ENCODE measurements around the gene FBN2.

The FBN2 gene

DNA sequence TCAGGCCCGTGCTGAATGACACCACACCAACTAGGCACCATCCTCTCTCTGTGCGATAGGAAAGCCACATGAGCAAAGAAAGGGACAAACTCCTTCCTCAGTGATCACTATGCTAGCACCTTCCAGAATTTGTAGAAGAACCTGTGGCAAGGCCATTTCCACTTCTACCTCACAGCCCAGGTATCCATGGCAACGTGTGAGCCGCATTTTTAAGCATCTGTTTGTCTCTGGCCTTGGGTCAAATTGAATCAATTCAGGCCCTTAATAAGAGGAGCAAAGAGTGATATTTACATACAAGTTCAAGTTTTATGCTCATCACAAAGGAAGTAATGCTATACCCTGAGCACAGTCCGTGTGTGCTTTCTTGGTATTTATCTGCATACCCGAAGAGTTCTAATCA lies 275.1 kb downstream of the FBN2 start:
- no peaks in the 10 kb centered on the region for H3K4me1 ChIP-seq (ENCODE audit: control insufficient read depth, insufficient read depth, low read length)
- H3K9me3 ChIP-seq (replicated peaks; ENCODE audit: low read length), result no peaks in the 10 kb centered on the region
- H3K36me3 ChIP-seq (ENCODE audit: insufficient read depth, low read length), result peaks cover 50% of the 10 kb centered on the region
- no peak overlapping the region for H3K4me2 ChIP-seq (ENCODE audit: low read length)
- no peak overlapping the region for H3K9ac ChIP-seq (ENCODE audit: low read depth, low read length)
- no peak overlapping the region for H3K4me3 ChIP-seq (ENCODE audit: low read length)
- H3K27me3 ChIP-seq (ENCODE audit: control insufficient read depth, insufficient read depth, low read length), result no peaks in the 10 kb centered on the region

DNA sequence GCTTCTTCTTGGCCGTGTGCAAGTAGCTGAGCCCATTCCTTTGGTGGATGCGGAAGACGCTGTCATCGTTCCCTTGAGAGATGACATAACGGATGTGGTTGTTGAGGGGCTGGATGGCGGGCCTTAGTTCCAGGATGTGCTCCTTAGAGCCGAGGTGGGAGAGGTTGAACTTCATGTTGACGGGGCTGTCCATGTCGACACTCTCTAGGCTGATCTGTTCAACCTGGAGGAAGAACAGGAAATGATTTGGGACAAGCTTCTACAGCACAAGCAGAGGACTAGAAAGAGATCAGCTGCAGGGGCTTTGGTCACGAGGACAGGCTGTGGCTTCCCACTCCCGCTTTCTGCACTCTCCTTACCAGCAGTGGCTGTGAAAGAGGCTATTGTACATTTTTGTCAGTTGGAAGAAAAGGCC lies 278.4 kb downstream of the FBN2 start:
- Histone ChIP-seq H3K4me3 (ENCODE audit: low read length) (no peak overlapping the region), H3K4me2 (ENCODE audit: low read length) (no peak overlapping the region), H3K36me3 (ENCODE audit: insufficient read depth, low read length) (peaks cover 51% of the 10 kb centered on the region), H3K9ac (ENCODE audit: low read depth, low read length) (no peak overlapping the region), H3K4me1 (ENCODE audit: control insufficient read depth, insufficient read depth, low read length) (no peaks in the 10 kb centered on the region), H3K27me3 (ENCODE audit: control insufficient read depth, insufficient read depth, low read length) (no peaks in the 10 kb centered on the region), H3K9me3 (replicated peaks; ENCODE audit: low read length) (no peaks in the 10 kb centered on the region)

DNA sequence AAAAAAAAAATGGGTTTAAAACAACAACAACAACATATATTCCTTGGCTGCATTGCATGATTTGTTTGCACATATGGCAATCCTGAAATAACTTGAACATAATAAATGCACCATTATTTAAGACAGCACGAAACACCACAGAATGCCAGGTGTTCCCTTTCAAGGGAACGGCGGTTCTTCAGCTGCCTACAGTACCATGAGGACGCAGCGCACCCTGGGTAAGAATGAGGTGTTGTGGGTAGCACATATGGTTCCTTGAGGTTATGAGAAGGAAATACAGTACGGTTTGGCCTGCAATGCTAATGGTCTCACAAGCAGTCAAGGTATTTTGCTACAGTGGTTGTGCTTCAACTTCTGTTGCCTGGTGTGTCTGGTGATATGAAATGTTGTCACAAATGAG lies 279.7 kb downstream of the FBN2 start:
- Histone ChIP-seq H3K36me3 (ENCODE audit: insufficient read depth, low read length) (peaks cover 49% of the 10 kb centered on the region), H3K9me3 (replicated peaks; ENCODE audit: low read length) (no peaks in the 10 kb centered on the region), H3K27me3 (ENCODE audit: control insufficient read depth, insufficient read depth, low read length) (no peaks in the 10 kb centered on the region), H3K4me1 (ENCODE audit: control insufficient read depth, insufficient read depth, low read length) (no peaks in the 10 kb centered on the region), H3K4me2 (ENCODE audit: low read length) (no peak overlapping the region), H3K4me3 (ENCODE audit: low read length) (no peak overlapping the region), H3K9ac (ENCODE audit: low read depth, low read length) (no peak overlapping the region)

DNA sequence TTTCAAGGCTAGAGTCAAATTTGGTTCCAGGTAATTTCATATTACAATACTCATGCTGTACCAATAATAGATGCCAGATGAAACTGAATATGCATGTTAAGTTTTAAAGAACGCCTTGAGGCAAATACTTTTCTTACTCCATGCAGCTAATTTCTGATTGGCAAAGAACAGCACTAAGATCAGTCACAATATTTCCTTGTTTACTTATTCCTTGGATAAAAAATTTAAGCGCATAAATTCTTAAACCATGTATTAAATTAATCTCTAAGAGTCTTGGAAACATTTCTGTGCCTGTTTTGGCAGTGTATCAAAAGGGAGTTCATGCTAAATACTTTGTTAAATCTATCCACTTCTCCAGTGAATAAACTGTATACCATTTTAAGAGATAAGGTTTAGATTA lies 281.0 kb downstream of the FBN2 start:
- Histone ChIP-seq H3K4me1 (ENCODE audit: control insufficient read depth, insufficient read depth, low read length) (peaks cover 11% of the 10 kb centered on the region), H3K27me3 (ENCODE audit: control insufficient read depth, insufficient read depth, low read length) (no peaks in the 10 kb centered on the region), H3K4me2 (ENCODE audit: low read length) (no peak overlapping the region), H3K4me3 (ENCODE audit: low read length) (no peak overlapping the region), H3K36me3 (ENCODE audit: insufficient read depth, low read length) (peaks cover 36% of the 10 kb centered on the region), H3K9me3 (replicated peaks; ENCODE audit: low read length) (no peaks in the 10 kb centered on the region), H3K9ac (ENCODE audit: low read depth, low read length) (no peak overlapping the region)

DNA sequence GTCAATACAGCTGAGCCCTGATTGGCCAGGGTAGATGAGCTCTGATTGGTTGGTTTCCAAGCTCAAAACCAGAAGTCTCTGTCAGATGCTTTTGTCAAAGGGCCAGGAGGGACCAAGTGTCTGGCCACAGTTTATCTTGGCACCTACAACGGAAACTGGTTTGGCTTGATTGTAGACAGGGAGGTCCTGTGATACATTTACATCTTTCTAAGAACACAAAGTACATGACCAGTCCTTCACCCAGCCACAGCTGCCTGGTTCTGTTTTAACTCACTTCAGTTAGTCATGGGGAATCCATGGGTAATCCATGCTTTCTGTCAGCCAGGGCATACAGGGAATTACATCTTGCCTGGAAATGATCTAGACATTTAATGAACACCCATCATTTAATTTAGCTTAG lies 283.3 kb downstream of the FBN2 start:
- Histone ChIP-seq H3K27me3 (ENCODE audit: control insufficient read depth, insufficient read depth, low read length) (no peaks in the 10 kb centered on the region), H3K4me1 (ENCODE audit: control insufficient read depth, insufficient read depth, low read length) (peaks cover 12% of the 10 kb centered on the region), H3K4me2 (ENCODE audit: low read length) (no peak overlapping the region), H3K36me3 (ENCODE audit: insufficient read depth, low read length) (peaks cover 24% of the 10 kb centered on the region), H3K9me3 (replicated peaks; ENCODE audit: low read length) (no peaks in the 10 kb centered on the region), H3K9ac (ENCODE audit: low read depth, low read length) (no peak overlapping the region), H3K4me3 (ENCODE audit: low read length) (no peak overlapping the region)

DNA sequence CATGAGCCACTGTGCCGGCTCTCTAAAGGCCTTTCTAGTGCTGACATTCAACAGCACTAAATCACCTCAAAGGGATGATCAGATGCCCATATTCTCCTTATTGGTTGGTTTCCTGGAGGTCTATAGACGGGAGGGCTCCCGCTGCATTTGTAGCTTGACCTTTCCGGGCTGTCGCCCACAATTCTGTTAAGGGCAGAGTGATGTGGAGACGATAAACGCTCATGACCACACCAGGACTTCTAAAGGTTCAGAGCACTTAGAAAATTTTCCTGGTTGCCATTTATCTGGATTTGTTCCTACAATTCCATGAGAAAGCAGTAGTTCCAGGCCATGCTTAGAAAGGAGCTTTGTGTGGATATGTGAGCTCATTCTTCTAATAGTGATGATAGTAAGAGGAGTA lies 284.2 kb downstream of the FBN2 start:
- Histone ChIP-seq H3K4me1 (ENCODE audit: control insufficient read depth, insufficient read depth, low read length) (peaks cover 12% of the 10 kb centered on the region), H3K4me2 (ENCODE audit: low read length) (no peak overlapping the region), H3K4me3 (ENCODE audit: low read length) (no peak overlapping the region), H3K27me3 (ENCODE audit: control insufficient read depth, insufficient read depth, low read length) (no peaks in the 10 kb centered on the region), H3K9me3 (replicated peaks; ENCODE audit: low read length) (no peaks in the 10 kb centered on the region), H3K9ac (ENCODE audit: low read depth, low read length) (no peak overlapping the region), H3K36me3 (ENCODE audit: insufficient read depth, low read length) (peaks cover 15% of the 10 kb centered on the region)

DNA sequence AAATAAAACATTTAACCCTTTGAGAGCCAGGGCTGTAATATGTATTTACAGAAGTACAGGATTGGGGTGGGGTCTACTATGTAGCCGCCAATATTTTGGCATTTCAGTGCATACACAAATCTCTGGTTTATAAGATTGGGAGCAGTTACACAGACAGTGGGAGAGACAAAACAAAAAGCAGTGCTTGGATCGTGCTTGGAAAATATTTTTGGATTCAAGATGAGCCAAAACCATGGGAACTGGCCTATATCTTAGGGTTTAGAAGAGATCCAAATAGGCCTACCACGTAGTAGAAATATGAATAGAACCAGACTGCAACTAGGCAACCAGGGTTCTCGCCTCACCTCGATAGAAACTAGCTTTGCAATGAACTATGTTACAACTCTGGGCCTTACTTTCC lies 284.9 kb downstream of the FBN2 start:
- no peaks in the 10 kb centered on the region for H3K27me3 ChIP-seq (ENCODE audit: control insufficient read depth, insufficient read depth, low read length)
- H3K4me1 ChIP-seq (ENCODE audit: control insufficient read depth, insufficient read depth, low read length), result peaks cover 12% of the 10 kb centered on the region
- no peak overlapping the region for H3K4me3 ChIP-seq (ENCODE audit: low read length)
- H3K9ac ChIP-seq (ENCODE audit: low read depth, low read length), result no peak overlapping the region
- no peak overlapping the region for H3K4me2 ChIP-seq (ENCODE audit: low read length)
- no peaks in the 10 kb centered on the region for H3K9me3 ChIP-seq (replicated peaks; ENCODE audit: low read length)
- H3K36me3 ChIP-seq (ENCODE audit: insufficient read depth, low read length), result peaks cover 7% of the 10 kb centered on the region

DNA sequence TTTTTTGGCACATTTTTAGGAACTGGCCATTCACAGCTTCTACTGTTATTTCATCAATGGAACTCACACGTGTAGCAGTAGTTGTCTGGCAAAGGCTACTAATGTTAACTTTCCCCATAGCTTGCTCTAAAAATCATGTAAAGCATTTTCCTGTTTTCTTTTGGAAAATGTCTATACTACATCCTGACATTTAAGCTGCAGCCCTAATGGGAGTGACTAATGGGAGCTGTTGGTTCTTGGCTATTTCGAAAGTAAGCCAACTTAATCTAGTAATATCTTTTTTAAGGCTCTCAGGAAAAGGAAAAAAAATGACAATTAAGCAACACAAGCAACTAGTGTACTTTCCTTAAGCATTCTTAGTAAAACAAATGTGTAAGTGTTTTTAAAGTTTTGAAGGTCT lies 285.3 kb downstream of the FBN2 start:
- no peak overlapping the region for H3K4me3 ChIP-seq (ENCODE audit: low read length)
- H3K9me3 ChIP-seq (replicated peaks; ENCODE audit: low read length), result no peaks in the 10 kb centered on the region
- H3K9ac ChIP-seq (ENCODE audit: low read depth, low read length), result no peak overlapping the region
- peaks cover 6% of the 10 kb centered on the region for H3K36me3 ChIP-seq (ENCODE audit: insufficient read depth, low read length)
- no peak overlapping the region for H3K4me2 ChIP-seq (ENCODE audit: low read length)
- H3K4me1 ChIP-seq (ENCODE audit: control insufficient read depth, insufficient read depth, low read length), result peaks cover 12% of the 10 kb centered on the region
- H3K27me3 ChIP-seq (ENCODE audit: control insufficient read depth, insufficient read depth, low read length), result no peaks in the 10 kb centered on the region

DNA sequence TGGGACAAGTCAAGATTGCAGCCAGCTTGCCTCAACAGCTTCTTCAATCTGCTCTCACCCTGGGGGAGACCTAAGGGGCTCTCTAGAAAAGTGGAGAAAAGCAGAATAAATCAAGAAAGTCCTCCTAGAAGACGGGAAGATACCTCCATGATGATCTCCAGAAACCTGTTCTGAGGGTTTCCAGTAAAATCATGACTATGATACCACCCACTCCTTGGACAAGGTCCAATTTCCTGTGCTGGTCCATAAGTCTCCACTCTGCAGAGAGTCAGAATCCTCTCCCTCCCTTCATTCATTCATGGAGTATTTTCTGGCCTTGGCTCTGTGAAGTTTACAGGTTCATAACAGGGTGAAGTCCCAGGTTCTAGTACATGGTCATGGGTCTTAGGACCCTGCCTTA lies 285.8 kb downstream of the FBN2 start:
- no peaks in the 10 kb centered on the region for H3K9me3 ChIP-seq (replicated peaks; ENCODE audit: low read length)
- no peak overlapping the region for H3K9ac ChIP-seq (ENCODE audit: low read depth, low read length)
- H3K4me3 ChIP-seq (ENCODE audit: low read length), result no peak overlapping the region
- no peak overlapping the region for H3K4me2 ChIP-seq (ENCODE audit: low read length)
- peaks cover 6% of the 10 kb centered on the region for H3K36me3 ChIP-seq (ENCODE audit: insufficient read depth, low read length)
- peaks cover 12% of the 10 kb centered on the region for H3K4me1 ChIP-seq (ENCODE audit: control insufficient read depth, insufficient read depth, low read length)
- H3K27me3 ChIP-seq (ENCODE audit: control insufficient read depth, insufficient read depth, low read length), result no peaks in the 10 kb centered on the region

DNA sequence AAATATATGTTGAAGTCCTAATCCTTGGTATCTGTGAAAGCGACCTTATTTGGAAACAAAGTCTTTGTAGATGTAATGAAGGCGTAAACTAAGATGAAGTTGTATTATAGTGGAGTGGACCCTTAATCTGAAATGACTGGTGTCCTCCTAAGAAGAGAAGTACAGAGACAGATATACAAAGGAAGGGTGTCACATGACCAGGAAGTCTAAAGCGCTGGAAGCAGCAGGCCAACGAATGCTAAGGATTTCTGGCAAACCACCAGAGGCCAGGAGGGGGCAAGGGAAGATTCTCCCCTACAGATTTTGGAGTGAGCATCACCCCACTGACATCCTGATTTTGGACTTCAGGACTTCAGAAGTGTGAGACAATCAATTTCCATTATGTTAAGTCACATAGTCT lies 292.1 kb downstream of the FBN2 start:
- Histone ChIP-seq H3K9ac (ENCODE audit: low read depth, low read length) (no peak overlapping the region), H3K9me3 (replicated peaks; ENCODE audit: low read length) (no peaks in the 10 kb centered on the region), H3K4me2 (ENCODE audit: low read length) (no peak overlapping the region), H3K4me3 (ENCODE audit: low read length) (no peak overlapping the region), H3K36me3 (ENCODE audit: insufficient read depth, low read length) (no peaks in the 10 kb centered on the region), H3K4me1 (ENCODE audit: control insufficient read depth, insufficient read depth, low read length) (peaks cover 13% of the 10 kb centered on the region), H3K27me3 (ENCODE audit: control insufficient read depth, insufficient read depth, low read length) (no peaks in the 10 kb centered on the region)

DNA sequence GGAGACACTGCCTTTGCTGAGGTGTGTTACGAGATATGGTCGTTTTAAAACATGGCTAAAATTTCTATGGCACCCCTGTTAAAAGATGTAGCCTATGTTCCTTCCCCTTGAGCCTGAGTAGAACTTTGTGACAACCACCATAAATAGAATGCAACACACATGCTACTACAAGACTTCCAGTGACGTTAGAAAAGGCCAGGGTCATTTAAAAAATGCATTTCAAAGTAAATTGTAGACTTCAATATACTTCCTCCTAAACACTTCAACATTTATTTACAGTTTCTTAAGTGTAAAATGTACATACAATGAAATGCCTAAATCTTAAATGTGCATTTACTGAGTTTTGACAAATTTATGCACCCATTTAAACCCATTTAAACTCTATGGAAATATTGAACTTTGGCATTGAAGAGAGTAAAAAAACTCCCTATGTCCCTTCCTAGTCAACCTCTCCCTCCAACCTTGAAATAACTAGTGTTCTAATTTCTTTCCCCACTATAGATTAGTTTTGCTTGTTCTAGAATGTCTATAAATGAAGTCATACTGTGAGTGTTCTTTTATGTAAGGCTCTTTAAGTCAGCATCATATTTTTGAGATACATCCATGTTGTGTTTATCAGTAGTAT lies 294.0 kb downstream of the FBN2 start:
- no peaks in the 10 kb centered on the region for H3K36me3 ChIP-seq (ENCODE audit: insufficient read depth, low read length)
- no peaks in the 10 kb centered on the region for H3K9me3 ChIP-seq (replicated peaks; ENCODE audit: low read length)
- H3K4me1 ChIP-seq (ENCODE audit: control insufficient read depth, insufficient read depth, low read length), result peaks cover 21% of the 10 kb centered on the region
- no peak overlapping the region for H3K9ac ChIP-seq (ENCODE audit: low read depth, low read length)
- H3K4me2 ChIP-seq (ENCODE audit: low read length), result no peak overlapping the region
- H3K4me3 ChIP-seq (ENCODE audit: low read length), result no peak overlapping the region
- H3K27me3 ChIP-seq (ENCODE audit: control insufficient read depth, insufficient read depth, low read length), result no peaks in the 10 kb centered on the region

DNA sequence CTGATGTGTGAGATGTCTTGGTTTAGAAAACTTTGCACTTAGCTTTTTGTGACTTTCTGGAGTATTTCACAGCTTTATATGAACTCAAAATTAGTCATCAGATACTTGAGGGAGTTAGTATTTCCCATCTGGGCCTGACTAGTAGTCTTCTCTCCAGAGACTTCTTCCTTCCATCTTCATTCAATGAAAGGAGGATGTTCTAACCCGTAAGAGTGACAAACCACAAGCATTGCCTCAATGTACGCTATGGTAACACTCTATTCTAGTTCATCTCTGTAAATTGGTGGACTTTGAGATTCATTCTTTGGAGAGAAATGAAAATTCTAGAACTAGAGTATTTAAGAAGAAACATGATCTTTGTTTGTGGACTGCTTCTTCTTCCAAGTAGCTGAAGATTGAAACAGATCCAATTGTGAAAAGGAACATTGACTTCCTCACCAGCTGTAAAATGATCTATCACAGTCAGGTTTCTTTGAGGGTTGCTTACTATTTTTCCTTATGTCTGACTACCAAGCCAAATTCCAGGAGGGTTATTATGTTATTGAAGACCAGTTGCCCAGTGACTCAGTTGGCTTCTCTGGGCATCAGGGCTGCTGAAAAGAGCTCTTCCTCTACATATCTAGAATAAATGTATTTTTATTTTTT lies 296.9 kb downstream of the FBN2 start:
- H3K9me3 ChIP-seq (replicated peaks; ENCODE audit: low read length), result no peaks in the 10 kb centered on the region
- no peak overlapping the region for H3K4me3 ChIP-seq (ENCODE audit: low read length)
- no peak overlapping the region for H3K9ac ChIP-seq (ENCODE audit: low read depth, low read length)
- H3K36me3 ChIP-seq (ENCODE audit: insufficient read depth, low read length), result no peaks in the 10 kb centered on the region
- peaks cover 23% of the 10 kb centered on the region for H3K4me1 ChIP-seq (ENCODE audit: control insufficient read depth, insufficient read depth, low read length)
- no peaks in the 10 kb centered on the region for H3K27me3 ChIP-seq (ENCODE audit: control insufficient read depth, insufficient read depth, low read length)
- H3K4me2 ChIP-seq (ENCODE audit: low read length), result peak overlapping the region; percentile 27

Data from skeletal muscle satellite cell (primary cell).